ENCODE results near the gene SOX8. TPM values are rescaled to one million over a fixed set of nuclear protein-coding genes. Genes with fewer than 3 reads are reported as not detected.

The SOX8 gene
- total RNA-seq, 1 experiment from 2014 or later, result 1.4 TPM

DNA sequence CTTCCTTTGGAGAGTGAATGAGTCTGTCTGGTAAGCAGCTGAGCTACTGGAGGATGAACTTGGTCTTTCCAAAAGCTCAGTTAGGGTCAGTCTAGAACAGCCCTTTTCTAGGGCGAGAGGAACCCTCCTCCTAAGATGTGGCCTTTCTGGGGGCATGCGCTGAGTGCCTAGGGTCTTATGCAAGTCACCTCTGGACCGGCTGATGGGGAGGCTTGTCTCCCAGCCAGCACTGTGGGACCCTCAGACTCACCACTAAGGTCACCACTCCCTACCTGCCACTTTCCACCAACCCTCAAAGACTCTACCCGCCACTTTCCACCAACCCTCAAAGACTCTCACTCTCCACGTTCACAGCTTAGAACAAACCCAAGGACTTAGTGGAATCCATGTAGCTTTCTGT, 37.6 kb upstream of the SOX8 start:
- Histone ChIP-seq H3K4me1 (ENCODE audit: insufficient read depth, low read length, poor library complexity, severe bottlenecking) (peaks cover 13% of the 10 kb centered on the region), H3K9me3 (ENCODE audit: low read depth, low read length, poor library complexity, severe bottlenecking) (peaks cover 12% of the 10 kb centered on the region), H3K36me3 (ENCODE audit: insufficient read depth, low read length, poor library complexity, severe bottlenecking) (no peaks in the 10 kb centered on the region), H3K4me3 (ENCODE audit: low read depth, low read length, poor library complexity, severe bottlenecking) (no peak overlapping the region), H3K27ac (ENCODE audit: low read depth, low read length, poor library complexity, severe bottlenecking) (no peak overlapping the region), H3K27me3 (replicated peaks; ENCODE audit: insufficient read depth, low read depth, low read length, poor library complexity) (no peaks in the 10 kb centered on the region)
- intact Hi-C loops (cut with micrococcal nuclease; ENCODE audit: unreplicated experiment), result no loop called here
- BruUV-seq (replicated peaks), result no TSS peak
- ChIA-PET CTCF (no interaction called here), POLR2A (ENCODE audit: low non-redundant PET) (no interaction called here)
- no peak for DNase-seq (ENCODE audit: low spot score)
- TF ChIP-seq EZH2 (IDR thresholded peaks at IDR 0.05; ENCODE audit: borderline replicate concordance, low read depth, low read length, poor library complexity, severe bottlenecking), result no peak
- TF ChIP-seq, protein P1, sequence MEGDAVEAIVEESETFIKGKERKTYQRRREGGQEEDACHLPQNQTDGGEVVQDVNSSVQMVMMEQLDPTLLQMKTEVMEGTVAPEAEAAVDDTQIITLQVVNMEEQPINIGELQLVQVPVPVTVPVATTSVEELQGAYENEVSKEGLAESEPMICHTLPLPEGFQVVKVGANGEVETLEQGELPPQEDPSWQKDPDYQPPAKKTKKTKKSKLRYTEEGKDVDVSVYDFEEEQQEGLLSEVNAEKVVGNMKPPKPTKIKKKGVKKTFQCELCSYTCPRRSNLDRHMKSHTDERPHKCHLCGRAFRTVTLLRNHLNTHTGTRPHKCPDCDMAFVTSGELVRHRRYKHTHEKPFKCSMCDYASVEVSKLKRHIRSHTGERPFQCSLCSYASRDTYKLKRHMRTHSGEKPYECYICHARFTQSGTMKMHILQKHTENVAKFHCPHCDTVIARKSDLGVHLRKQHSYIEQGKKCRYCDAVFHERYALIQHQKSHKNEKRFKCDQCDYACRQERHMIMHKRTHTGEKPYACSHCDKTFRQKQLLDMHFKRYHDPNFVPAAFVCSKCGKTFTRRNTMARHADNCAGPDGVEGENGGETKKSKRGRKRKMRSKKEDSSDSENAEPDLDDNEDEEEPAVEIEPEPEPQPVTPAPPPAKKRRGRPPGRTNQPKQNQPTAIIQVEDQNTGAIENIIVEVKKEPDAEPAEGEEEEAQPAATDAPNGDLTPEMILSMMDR (conservative IDR thresholded peaks at IDR 0.05; ENCODE audit: low read depth, low read length), result no peak

DNA sequence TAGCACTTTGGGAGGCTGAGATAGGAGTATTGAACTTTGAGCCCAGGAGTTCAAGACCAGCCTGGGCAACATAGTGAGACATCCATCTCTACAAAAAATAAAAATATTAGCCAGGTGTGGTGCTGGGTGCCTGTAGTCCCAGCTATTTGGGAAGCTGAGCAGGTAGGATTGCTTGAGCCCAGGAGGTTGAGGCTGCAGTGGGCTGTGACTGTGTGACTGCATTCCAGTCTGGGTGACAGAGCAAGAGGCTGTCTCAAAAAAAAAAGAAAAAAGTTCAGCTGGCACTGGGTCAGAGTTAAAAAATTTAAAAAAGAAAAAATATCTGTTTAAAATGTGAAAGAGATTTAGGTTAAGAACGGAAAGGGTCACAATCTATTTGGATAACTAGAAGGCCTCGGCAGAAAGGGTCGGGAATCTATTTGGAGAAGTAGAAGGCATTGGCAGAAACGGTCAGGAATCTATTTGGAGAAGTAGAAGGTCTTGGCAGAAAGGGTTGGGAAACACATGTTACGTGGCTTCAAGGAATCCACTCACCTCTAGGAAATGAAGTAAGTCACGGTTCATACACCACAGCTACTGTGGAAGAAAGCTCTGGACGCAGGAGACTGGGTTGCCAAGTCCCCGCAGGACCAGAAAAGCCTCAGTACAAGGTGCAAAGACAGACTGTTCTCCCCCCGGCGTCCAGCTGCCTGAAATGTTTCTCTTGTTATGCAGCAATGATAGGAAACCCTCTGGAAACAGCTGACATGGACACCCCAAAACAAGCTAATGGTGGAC, 36.1 kb upstream of the SOX8 start:
- DNase-seq (ENCODE audit: low spot score), result no peak
- CTCF ChIA-PET, result no interaction called here
- Histone ChIP-seq H3K36me3 (ENCODE audit: insufficient read depth, low read length, poor library complexity, severe bottlenecking) (no peaks in the 10 kb centered on the region), H3K9me3 (ENCODE audit: low read depth, low read length, poor library complexity, severe bottlenecking) (peaks cover 12% of the 10 kb centered on the region), H3K4me1 (ENCODE audit: insufficient read depth, low read length, poor library complexity, severe bottlenecking) (peaks cover 13% of the 10 kb centered on the region), H3K27me3 (replicated peaks; ENCODE audit: insufficient read depth, low read depth, low read length, poor library complexity) (no peaks in the 10 kb centered on the region), H3K4me3 (ENCODE audit: low read depth, low read length, poor library complexity, severe bottlenecking) (no peak overlapping the region), H3K27ac (ENCODE audit: low read depth, low read length, poor library complexity, severe bottlenecking) (no peak overlapping the region)
- POLR2A ChIA-PET (ENCODE audit: low non-redundant PET), result no interaction called here
- BruUV-seq (replicated peaks), result no TSS peak
- intact Hi-C loops (cut with micrococcal nuclease; ENCODE audit: unreplicated experiment), result no loop called here
- no peak for TF ChIP-seq EZH2 (IDR thresholded peaks at IDR 0.05; ENCODE audit: borderline replicate concordance, low read depth, low read length, poor library complexity, severe bottlenecking)

DNA sequence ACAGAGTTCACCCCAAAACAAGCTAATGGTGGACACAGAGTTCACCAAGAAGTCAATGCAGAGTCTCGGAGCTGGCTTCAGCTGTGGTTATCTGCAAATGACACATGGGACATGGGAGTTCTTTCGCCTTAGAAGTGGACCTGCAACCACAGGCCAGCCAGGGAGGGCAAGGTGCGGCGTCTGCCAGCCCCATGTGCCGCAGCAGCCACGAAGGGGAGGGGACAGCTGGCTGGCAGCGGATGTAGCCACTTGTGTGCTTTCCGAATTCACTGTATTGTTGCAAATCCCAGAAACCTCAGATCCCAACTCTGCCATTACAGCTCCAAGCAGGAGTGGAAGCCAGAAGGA, 35.5 kb upstream of the SOX8 start:
- CTCF ChIA-PET, result no interaction called here
- POLR2A ChIA-PET (ENCODE audit: low non-redundant PET), result no interaction called here
- H3K27ac ChIP-seq (ENCODE audit: low read depth, low read length, poor library complexity, severe bottlenecking), result no peak overlapping the region
- TF ChIP-seq EZH2 (IDR thresholded peaks at IDR 0.05; ENCODE audit: borderline replicate concordance, low read depth, low read length, poor library complexity, severe bottlenecking), result no peak
- TF ChIP-seq, protein P1 (conservative IDR thresholded peaks at IDR 0.05; ENCODE audit: low read depth, low read length), result no peak
- H3K9me3 ChIP-seq (ENCODE audit: low read depth, low read length, poor library complexity, severe bottlenecking), result peaks cover 12% of the 10 kb centered on the region
- peaks cover 13% of the 10 kb centered on the region for H3K4me1 ChIP-seq (ENCODE audit: insufficient read depth, low read length, poor library complexity, severe bottlenecking)
- no peak overlapping the region for H3K4me3 ChIP-seq (ENCODE audit: low read depth, low read length, poor library complexity, severe bottlenecking)
- no peaks in the 10 kb centered on the region for H3K36me3 ChIP-seq (ENCODE audit: insufficient read depth, low read length, poor library complexity, severe bottlenecking)
- H3K27me3 ChIP-seq (replicated peaks; ENCODE audit: insufficient read depth, low read depth, low read length, poor library complexity), result no peaks in the 10 kb centered on the region
- intact Hi-C loops (cut with micrococcal nuclease; ENCODE audit: unreplicated experiment), result no loop called here
- DNase-seq (ENCODE audit: low spot score), result no peak
- no TSS peak for BruUV-seq (replicated peaks)
